GM19099 (cell line): ENCODE measurements around the gene NPC1L1.

Source experiments
- POLR2A ChIP-seq: IDR thresholded peaks from 3 replicates; pipeline ENCODE4 v1.6.1; 2011; ENCODE audit warnings: low read depth; ENCODE audit not compliant: insufficient read length; ENCODE audit errors: extremely low read depth

Gene NPC1L1

GRCh38 chr7:44530990-44531389 is 10.1 kb downstream of the NPC1L1 start:
- TF ChIP-seq POLR2A = no peak

DNA sequence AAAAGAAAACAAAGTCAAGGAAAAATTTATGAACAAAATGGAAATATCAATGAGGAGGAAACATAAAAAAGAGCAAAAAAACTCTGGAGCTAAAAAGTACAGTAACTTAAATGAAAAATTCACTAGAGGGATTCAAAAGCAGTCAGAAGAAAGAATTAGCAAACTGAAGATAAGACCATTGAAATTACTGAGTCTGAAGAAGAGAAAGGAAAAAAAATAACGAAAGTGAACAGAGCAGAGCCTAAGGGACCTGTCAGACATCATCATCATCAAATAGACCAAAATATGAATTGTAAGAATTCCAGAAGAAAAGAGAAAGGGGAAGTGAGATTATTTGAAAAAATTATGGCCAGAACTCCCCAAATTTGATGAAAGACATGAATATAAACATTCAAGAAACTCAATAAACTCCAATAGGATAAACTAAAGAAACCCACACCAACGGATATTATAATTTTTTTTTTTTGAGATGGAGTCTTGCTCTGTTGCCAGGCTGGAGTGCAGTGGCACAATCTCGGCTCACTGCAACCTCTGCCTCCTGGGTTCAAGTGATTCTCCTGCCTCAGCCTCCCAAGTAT is 16.2 kb downstream of the NPC1L1 start:
- no peak for TF ChIP-seq POLR2A

DNA sequence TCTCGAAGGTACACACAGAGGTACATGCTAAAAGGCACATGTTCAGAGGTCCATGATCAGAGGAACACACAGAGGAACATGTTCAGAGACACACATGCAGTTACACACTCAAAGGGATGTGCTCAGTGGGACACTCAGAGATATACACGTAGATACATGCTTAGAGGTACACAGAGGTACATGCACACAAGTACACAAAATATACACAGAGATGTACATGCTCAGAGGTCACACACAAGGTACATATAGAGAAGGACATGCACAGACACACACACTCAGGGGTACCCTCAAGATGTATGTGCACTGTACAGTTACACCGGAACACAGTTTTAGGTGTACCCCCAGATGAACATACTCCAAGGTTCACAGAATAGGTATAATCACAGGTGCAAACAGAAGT is 18.8 kb downstream of the NPC1L1 start:
- no peak for TF ChIP-seq POLR2A

DNA sequence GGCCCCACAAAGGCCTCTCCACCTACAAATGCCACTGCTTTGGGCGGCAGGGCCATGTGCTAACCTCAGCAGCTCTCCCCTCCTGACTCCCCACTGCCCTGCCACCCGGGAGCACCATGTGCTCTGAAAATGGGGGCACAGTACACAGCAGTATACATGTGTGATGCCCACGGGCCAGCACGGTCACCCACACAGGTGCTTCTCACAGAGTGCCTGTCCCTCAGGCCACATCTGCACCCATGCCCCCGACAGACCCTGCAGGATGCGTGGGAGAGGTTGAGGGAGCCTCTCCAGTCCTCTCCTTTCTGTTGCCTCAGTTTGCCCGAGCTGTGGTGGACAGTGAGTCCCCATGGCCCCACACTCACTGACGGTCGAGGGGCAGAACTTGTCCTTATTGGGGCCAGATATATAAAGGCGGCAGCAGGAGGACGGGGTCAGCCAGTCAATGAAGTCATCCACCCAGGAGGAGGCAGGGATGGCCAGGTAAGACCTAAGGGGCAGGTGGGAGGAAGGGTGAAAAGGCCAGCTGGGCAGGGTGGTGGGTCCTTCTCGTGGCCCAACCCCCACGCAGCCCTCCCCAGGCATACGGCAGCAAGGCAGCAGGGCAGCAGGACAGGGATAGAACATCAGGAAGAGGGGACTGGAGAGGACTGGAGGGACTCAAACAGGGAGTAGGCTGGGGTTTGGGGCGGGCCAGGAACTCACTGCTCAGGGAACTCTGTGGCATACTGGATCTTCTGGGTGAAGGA is 19.6 kb downstream of the NPC1L1 start:
- no peak for TF ChIP-seq POLR2A

- no peak for TF ChIP-seq POLR2A
Measured at GRCh38 chr7:44520574-44520973, 20.6 kb downstream of the NPC1L1 start.

DNA sequence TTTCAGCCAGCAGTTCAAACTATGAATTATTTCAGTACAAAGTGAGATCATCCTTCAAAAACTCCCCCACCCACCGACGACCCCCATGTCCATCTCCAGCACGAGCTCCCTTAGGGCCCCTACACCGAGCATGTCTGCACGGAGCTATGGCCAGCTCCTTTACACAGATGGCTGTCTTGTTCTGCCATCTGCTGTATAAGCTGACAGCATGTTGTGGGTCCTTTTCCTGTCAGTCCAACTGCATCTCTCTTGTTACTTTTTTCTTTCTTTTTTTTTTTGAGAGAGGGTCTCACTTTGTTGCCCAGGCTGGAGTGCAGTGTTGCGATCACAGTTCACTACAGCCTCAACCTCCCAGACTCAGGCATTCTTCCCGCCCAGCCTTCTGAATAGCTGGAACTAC is 21.6 kb downstream of the NPC1L1 start:
- TF ChIP-seq POLR2A = no peak

DNA sequence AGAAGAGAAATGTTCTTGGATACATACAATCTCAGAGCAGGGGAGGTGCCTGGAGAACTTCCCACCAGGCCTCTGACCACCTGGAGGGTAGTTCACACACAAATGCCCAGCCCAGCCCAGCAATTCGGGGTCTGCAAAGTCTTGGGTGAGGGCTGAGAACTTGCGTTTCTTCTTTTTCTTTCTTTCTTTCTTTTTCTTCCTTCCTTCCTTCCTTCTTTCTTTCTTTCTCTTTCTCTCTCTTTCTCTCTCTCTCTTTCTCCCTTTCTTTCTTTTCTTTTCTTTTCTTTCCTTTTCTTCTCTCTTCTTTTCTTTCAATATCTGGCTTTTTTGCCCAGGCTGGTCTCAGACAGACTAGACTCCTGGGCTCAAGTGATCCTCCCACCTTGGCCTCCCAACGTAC is 22.4 kb downstream of the NPC1L1 start:
- TF ChIP-seq POLR2A = no peak

GRCh38 chr7:44517175-44517574 is 24.0 kb downstream of the NPC1L1 start:
- no peak for TF ChIP-seq POLR2A

DNA sequence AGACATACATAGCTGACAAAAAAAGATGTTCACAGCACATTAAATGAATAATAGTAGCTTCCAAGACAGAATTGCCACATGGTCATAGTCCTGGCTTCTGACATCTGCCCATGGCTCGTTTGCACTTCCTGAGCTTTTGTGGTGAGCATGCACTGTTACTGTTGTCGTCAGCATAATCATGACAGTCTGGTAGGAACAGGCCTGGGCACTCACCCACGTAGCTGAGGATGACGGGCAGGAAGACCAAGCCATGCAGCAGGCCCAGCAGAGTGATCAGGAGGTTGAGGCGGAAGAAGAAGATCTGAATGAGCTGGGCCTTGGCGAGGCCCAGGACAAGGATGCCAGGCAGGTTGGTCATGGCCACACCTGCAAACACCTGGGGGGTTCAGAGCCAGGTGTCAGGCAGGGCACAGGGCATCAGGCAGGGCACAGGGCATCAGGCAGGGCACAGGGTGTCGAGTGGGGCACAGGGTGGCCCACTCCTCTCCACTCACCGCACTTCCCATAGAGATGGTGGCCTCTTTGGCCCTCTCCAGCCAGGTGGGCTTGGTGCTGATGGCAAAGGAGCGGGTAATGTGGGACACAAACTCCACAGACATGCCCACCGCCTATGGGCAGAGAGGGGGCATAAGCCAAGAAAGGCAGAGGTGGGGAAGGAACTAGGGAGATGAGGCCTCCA is 25.4 kb downstream of the NPC1L1 start:
- TF ChIP-seq POLR2A = no peak

DNA sequence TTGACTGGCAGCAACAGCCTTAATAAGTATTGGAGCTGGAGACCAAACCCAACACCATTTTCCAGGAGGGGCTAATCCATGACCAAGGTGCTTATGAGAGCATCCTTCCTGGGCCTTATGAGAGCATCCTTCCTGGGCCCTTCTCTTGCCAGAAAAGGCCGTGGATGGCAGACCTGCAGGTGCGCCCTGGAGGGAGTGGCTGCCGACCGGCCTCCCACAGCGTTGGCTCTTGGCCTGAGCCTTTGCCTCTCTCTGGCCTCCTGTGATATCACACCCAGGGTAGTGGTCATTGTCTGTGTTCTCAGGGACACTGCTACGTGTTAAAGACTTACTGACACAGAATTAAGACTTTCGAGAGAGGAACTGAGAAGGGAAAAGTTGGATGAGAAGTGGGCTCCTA is 28.4 kb downstream of the NPC1L1 start:
- TF ChIP-seq POLR2A = no peak

DNA sequence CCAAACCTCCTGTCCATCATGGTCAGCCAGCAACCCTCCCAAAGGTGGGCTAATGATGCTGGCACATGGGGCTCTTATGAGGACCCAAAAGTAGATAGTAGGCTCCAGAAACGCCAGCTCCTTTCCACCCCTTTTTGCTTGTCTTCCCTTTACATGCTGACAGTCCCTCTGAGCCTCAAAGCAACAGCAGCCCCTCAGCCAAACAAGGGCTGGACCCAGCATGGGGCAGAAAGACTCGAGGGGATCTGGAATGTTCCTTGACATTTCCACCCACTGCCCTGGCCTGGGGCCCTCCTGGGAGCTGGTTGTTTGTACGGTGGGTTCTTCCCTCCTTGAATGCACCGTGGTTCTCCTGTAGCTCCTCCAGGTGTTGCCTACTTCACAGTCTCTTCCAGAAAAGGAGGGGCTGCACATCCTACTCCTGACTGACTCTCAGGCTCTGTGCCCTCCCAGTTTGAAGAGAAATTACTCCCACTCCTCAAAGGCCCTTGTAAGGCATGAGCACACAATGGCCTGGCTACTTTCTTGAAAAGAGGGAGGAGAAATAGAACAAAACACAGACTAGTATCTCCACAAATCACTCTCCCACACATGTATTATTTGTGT is 29.2 kb downstream of the NPC1L1 start:
- no peak for TF ChIP-seq POLR2A

DNA sequence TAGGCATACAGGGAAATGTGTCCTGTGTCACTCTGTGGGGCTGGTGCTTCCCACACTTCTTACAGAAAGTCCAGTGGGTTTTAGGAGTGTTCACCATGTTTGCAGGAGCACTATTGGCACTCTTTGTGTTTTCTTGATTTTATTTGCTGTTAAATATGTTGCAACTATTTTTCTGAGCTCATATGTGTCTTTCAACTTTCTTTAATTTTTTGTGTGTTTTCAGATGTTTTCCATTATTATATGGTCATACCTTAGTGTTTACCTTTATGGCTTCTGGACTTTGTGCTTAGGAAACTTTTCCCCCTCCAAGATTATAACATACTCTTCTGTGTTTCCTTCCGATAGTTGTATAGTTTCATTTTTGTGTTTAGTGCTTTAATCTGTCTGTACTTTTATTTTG is 29.9 kb downstream of the NPC1L1 start:
- no peak for TF ChIP-seq POLR2A

GRCh38 chr7:44508328-44509030 is 32.7 kb downstream of the NPC1L1 start:
- TF ChIP-seq POLR2A = no peak

- no peak for TF ChIP-seq POLR2A
Measured at GRCh38 chr7:44505595-44505994, 35.5 kb downstream of the NPC1L1 start.

- no peak for TF ChIP-seq POLR2A
Measured at GRCh38 chr7:44498230-44498954, 42.7 kb downstream of the NPC1L1 start.
